SU-DHL-6 (cell line): ENCODE data around the gene DRC3.

Experiments
- H2AFZ ChIP-seq: fragments of 200-600 bp; sonication (generic); 2 replicates; pipeline ENCODE4 v1.6.1; 2014; ENCODE audit warnings: low read depth, mild to moderate bottlenecking, moderate library complexity, mixed read lengths, antibody characterized with exemption, low read length; ENCODE audit not compliant: severe bottlenecking
- H3F3A ChIP-seq: fragments of 200-600 bp; shearing (Covaris generic); 2 replicates; pipeline ENCODE4 v1.6.0; 2016; ENCODE audit warnings: antibody characterized with exemption, mild to moderate bottlenecking; ENCODE audit not compliant: insufficient read depth
- H3K27ac ChIP-seq: fragments of 200-600 bp; sonication (generic); 2 replicates; pipeline ENCODE4 v1.5.1; 2016; ENCODE audit warnings: low read depth, mild to moderate bottlenecking, low read length, moderate library complexity, mixed read lengths
- H3K27me3 ChIP-seq: fragments of 200-600 bp; sonication (generic), shearing (Covaris generic); 2 replicates; pipeline ENCODE4 v1.6.0; 2014; ENCODE audit warnings: mild to moderate bottlenecking, low read length
- H3K36me3 ChIP-seq: fragments of 200-600 bp; sonication (generic); 2 replicates; pipeline ENCODE4 v1.6.1; 2014; ENCODE audit warnings: mild to moderate bottlenecking, low read length, mixed read lengths
- H3K4me2 ChIP-seq: fragments of 300-600, 200-600 bp; shearing (Covaris generic), sonication (generic); 2 replicates; pipeline ENCODE4 v1.6.0; 2014; ENCODE audit warnings: low read length, low read depth, mild to moderate bottlenecking; ENCODE audit not compliant: poor library complexity, severe bottlenecking
- H3K4me3 ChIP-seq: fragments of 200-600 bp; sonication (generic); 2 replicates; pipeline ENCODE4 v1.5.1; 2014; ENCODE audit warnings: antibody characterized with exemption, low read length, mild to moderate bottlenecking, mixed read lengths; ENCODE audit not compliant: insufficient read depth, poor library complexity, severe bottlenecking
- H3K79me2 ChIP-seq: fragments of 200-600 bp; sonication (generic); 2 replicates; pipeline ENCODE4 v1.6.1; 2014; ENCODE audit warnings: mild to moderate bottlenecking, low read length, moderate library complexity; ENCODE audit not compliant: insufficient read depth
- H3K9ac ChIP-seq: fragments of 200-600 bp; sonication (generic); 2 replicates; pipeline ENCODE4 v1.7.0; 2014; ENCODE audit warnings: mild to moderate bottlenecking, low read length
- H3K9me2 ChIP-seq: fragments of 200-600 bp; sonication (generic); replicated peaks from 2 replicates; pipeline ENCODE4 v1.6.1; 2014; ENCODE audit warnings: low read length; ENCODE audit not compliant: insufficient read depth
- H3K9me3 ChIP-seq: fragments of 200-600 bp; sonication (generic); 2 replicates; pipeline ENCODE4 v1.6.1; 2014; ENCODE audit warnings: low read length, mixed read lengths; ENCODE audit not compliant: insufficient read depth
- H4K20me1 ChIP-seq: fragments of 200-600 bp; sonication (generic); 2 replicates; pipeline ENCODE4 v1.6.1; 2014; ENCODE audit warnings: low read depth, mild to moderate bottlenecking, antibody characterized with exemption, low read length, moderate library complexity, mixed read lengths
- EZH2phosphoT487 ChIP-seq: fragments of 200-600 bp; sonication (generic), shearing (Covaris generic); conservative IDR thresholded peaks from 2 replicates; pipeline ENCODE4 v1.6.1; 2018; ENCODE audit warnings: mild to moderate bottlenecking, antibody characterized with exemption, low read length, moderate library complexity, mixed read lengths
- TF ChIP-seq, protein P1 (sequence below): fragments of 200-600 bp; sonication (generic); IDR thresholded peaks from one replicate; pipeline ENCODE4 v1.5.1; 2017; ENCODE audit warnings: antibody characterized with exemption, mild to moderate bottlenecking, low read length, moderate library complexity; ENCODE audit not compliant: insufficient read depth, poor library complexity, severe bottlenecking

The DRC3 gene

DNA sequence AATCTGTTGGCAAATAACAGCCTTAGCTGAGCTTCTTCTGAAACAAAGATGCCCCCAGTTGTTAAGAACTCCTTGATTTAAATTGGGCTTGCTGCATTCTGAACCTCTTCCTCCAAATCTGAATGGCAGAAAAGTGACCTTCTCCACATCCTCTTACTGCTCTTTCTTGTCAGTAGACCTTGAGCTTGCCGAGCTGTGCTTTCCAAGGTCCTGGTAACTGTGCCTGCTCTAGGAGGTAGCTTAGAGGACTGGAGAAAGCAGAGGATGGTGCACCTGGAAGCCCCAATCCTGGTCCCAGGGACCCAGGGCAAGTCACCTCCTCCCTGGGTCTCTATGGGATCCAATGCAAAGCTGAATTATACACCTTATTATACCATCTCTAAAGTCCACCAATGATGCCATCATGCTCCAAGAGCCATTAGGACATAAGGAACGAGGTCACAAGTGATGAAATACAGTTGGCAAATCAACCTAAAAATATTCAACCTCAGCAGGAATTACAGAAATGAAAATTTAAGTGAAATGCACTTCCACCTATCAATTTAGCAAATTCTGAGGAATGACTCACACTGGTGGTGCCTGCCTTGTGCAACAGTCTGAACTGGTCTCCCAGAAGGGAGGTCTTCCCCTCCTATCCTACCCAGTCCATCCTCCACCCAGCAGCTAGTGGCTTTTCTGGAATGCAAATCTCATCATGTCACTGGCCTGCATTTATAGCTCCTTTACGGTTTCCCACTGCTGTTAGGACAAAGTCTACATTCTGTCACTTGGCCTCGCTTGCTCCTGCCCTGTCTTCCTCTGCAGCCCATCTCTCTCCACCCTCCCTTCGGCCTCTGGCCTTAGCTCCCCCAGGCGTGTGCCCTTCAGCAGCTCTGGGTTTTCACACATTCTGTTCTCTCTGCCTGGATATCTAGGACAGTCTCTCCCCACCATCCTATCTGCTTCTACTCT lies 37.1 kb upstream of the DRC3 start:
- H3K79me2 ChIP-seq = no peaks in the 10 kb centered on the region
- H2AFZ ChIP-seq = no peak overlapping the region

DNA sequence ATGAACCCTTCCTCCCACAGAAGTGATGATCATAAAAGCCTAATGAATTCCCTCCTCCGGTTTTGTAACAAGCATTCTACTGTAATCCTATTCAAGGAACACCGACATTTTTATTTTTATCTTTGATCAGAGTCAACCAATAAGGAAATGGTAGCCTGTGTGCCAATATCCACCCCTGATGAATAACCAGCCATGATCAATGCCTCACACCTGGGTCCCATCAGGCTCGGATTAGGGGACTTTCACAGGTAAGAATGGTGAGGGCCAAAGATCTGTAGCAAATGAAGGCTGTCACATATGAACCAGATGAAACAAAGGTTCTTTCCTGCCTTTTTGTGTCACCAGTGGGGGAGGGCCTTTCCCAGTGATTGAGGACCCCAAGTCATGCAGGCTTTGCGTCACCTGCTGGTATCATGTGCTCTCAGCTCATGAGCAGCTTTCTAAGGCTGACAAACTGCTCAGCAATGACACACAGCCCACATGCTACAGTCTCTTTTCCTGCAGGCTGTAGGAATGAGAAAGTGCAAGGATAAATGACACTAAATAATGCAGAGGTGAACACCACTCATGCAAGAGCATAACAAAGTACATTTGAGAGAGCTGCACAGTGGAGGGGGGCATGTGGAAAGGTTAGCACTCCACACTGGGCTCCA lies 35.3 kb upstream of the DRC3 start:
- Histone ChIP-seq H4K20me1 (0 out of 2 replicates have a peak, but pooled peaks cover 4% of the 10 kb centered on the region), H3K27ac (no peak overlapping the region), H3K9me2 (no peaks in the 10 kb centered on the region), H3K36me3 (no peaks in the 10 kb centered on the region), H2AFZ (no peak overlapping the region), H3K4me3 (no peak overlapping the region), H3K27me3 (no peaks in the 10 kb centered on the region), H3K4me2 (no peak overlapping the region), H3K9ac (no peak overlapping the region), H3K79me2 (no peaks in the 10 kb centered on the region), H3F3A (no peaks in the 10 kb centered on the region), H3K9me3 (no peaks in the 10 kb centered on the region)
- TF ChIP-seq EZH2phosphoT487 = no peak
- TF ChIP-seq, protein P1, sequence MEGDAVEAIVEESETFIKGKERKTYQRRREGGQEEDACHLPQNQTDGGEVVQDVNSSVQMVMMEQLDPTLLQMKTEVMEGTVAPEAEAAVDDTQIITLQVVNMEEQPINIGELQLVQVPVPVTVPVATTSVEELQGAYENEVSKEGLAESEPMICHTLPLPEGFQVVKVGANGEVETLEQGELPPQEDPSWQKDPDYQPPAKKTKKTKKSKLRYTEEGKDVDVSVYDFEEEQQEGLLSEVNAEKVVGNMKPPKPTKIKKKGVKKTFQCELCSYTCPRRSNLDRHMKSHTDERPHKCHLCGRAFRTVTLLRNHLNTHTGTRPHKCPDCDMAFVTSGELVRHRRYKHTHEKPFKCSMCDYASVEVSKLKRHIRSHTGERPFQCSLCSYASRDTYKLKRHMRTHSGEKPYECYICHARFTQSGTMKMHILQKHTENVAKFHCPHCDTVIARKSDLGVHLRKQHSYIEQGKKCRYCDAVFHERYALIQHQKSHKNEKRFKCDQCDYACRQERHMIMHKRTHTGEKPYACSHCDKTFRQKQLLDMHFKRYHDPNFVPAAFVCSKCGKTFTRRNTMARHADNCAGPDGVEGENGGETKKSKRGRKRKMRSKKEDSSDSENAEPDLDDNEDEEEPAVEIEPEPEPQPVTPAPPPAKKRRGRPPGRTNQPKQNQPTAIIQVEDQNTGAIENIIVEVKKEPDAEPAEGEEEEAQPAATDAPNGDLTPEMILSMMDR = no peak

More for the DNA sequence above, 37.1 kb upstream of the DRC3 start:
- no peak overlapping the region for H3K27ac ChIP-seq
- TF ChIP-seq EZH2phosphoT487 = no peak
- TF ChIP-seq, protein P1 = no peak
- no peak overlapping the region for H3K4me3 ChIP-seq
- no peaks in the 10 kb centered on the region for H3K9me2 ChIP-seq
- H3F3A ChIP-seq = no peaks in the 10 kb centered on the region
- H3K36me3 ChIP-seq = no peaks in the 10 kb centered on the region
- no peaks in the 10 kb centered on the region for H3K9me3 ChIP-seq
- H3K27me3 ChIP-seq = no peaks in the 10 kb centered on the region
- 0 out of 2 replicates have a peak, but pooled peaks cover 4% of the 10 kb centered on the region for H4K20me1 ChIP-seq
- no peak overlapping the region for H3K9ac ChIP-seq
- no peak overlapping the region for H3K4me2 ChIP-seq

DNA sequence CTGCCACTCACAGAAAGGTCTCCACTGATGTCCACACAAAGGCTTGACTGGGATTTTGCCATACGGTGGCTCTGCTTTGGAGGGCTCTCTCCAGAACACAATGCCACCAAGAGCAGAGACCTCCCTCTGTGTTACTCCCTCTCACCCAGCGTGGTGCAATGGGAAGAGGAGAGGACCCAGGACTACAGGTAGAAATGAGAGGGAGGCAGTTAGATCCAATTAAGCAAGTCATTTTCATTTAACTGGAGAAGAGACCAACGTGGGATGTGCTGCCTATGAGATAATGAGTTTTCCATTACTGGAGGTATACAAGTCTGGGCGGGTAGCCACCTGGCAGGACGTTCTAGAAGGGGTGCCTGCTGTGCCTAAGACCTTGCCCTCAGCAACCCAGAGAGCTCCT lies 34.7 kb upstream of the DRC3 start:
- no peaks in the 10 kb centered on the region for H3K36me3 ChIP-seq
- TF ChIP-seq EZH2phosphoT487 = no peak
- TF ChIP-seq, protein P1 = no peak
- H3F3A ChIP-seq = no peaks in the 10 kb centered on the region
- H3K9me3 ChIP-seq = no peaks in the 10 kb centered on the region
- no peak overlapping the region for H2AFZ ChIP-seq
- H3K4me3 ChIP-seq = no peak overlapping the region
- H4K20me1 ChIP-seq = 0 out of 2 replicates have a peak, but pooled peaks cover 4% of the 10 kb centered on the region
- no peak overlapping the region for H3K27ac ChIP-seq
- H3K79me2 ChIP-seq = no peaks in the 10 kb centered on the region
- H3K9ac ChIP-seq = no peak overlapping the region
- no peak overlapping the region for H3K4me2 ChIP-seq
- H3K27me3 ChIP-seq = no peaks in the 10 kb centered on the region
- H3K9me2 ChIP-seq = no peaks in the 10 kb centered on the region
